NCI-H1092 (cell line): Measurements from ENCODE around the gene ASTN1.
"Not testable (repeated sequence)": the region's sequence is repeated elsewhere in the genome, so short reads cannot be mapped to it uniquely, and the experiment has no call there.

ENCODE experiments used
- DNase-seq: peaks from one replicate; lab custom pipeline; 2025; lab: John Stamatoyannopoulos, UW

ASTN1 gene

GRCh38 chr1:177106614-177107365 is 57.7 kb downstream of the ASTN1 start:
- DNase-seq, result no peak

GRCh38 chr1:177106196-177106595 is 58.3 kb downstream of the ASTN1 start:
- no peak for DNase-seq

GRCh38 chr1:177103005-177103852 is 61.3 kb downstream of the ASTN1 start:
- no peak for DNase-seq

- no peak for DNase-seq
Measured at GRCh38 chr1:177092001-177092400, 72.5 kb downstream of the ASTN1 start.

GRCh38 chr1:177091040-177091439 is 73.5 kb downstream of the ASTN1 start:
- no peak for DNase-seq

GRCh38 chr1:177088966-177089365 is 75.5 kb downstream of the ASTN1 start:
- DNase-seq, result no peak

GRCh38 chr1:177082855-177083693 is 81.4 kb downstream of the ASTN1 start:
- no peak for DNase-seq

GRCh38 chr1:177080564-177080963 is 83.9 kb downstream of the ASTN1 start:
- DNase-seq, result no peak

- DNase-seq, result no peak
Measured at GRCh38 chr1:177077734-177078499, 86.6 kb downstream of the ASTN1 start.

GRCh38 chr1:177077006-177077405 is 87.5 kb downstream of the ASTN1 start:
- no peak for DNase-seq

GRCh38 chr1:177074811-177075210 is 89.7 kb downstream of the ASTN1 start:
- DNase-seq, result not testable (repeated sequence)

GRCh38 chr1:177069490-177069889 is 95.0 kb downstream of the ASTN1 start:
- no peak for DNase-seq

GRCh38 chr1:177067752-177068410 is 96.6 kb downstream of the ASTN1 start:
- DNase-seq, result no peak

- no peak for DNase-seq
Measured at GRCh38 chr1:177065430-177065829, 99.1 kb downstream of the ASTN1 start.

GRCh38 chr1:177063648-177064047 is 100.9 kb downstream of the ASTN1 start:
- DNase-seq, result no peak

- peak; percentile 21 for DNase-seq
Measured at GRCh38 chr1:177054542-177054941, 110.0 kb downstream of the ASTN1 start.

GRCh38 chr1:177053648-177054047 is 110.9 kb downstream of the ASTN1 start:
- DNase-seq, result peak; percentile 71

GRCh38 chr1:177048314-177049069 is 116.0 kb downstream of the ASTN1 start:
- no peak for DNase-seq

GRCh38 chr1:177045151-177045550 is 119.4 kb downstream of the ASTN1 start:
- no peak for DNase-seq

- DNase-seq, result no peak
Measured at GRCh38 chr1:177044390-177044789, 120.1 kb downstream of the ASTN1 start.
